Activated naive CD8-positive, alpha-beta T cell treated with anti-CD3 and anti-CD28 coated beads, Interleukin-2, amount 50 U/mL, for 24 hours (primary cell): ENCODE measurements around the gene MAP2K5.
A peak's percentile ranks its signal among the peaks of the same experiment; 100 is the strongest.

Experiments used
- ATAC-seq: fragments of 150-1000 bp; cut with Tn5 transposase; one replicate; pipeline ENCODE4 v1.10.0; 2021
- DNase-seq: peaks from one replicate; pipeline ENCODE4 v3.0.0; 2021
- H3K27ac Mint-ChIP-seq: one replicate; pipeline ENCODE4 v1.8.0; 2021; ENCODE audit warnings: mild to moderate bottlenecking, mixed read lengths
- H3K27me3 Mint-ChIP-seq: one replicate; pipeline ENCODE4 v1.8.0; 2021; ENCODE audit warnings: mixed read lengths
- H3K36me3 Mint-ChIP-seq: one replicate; pipeline ENCODE4 v1.8.0; 2021; ENCODE audit warnings: low read depth, mixed read lengths
- H3K4me1 Mint-ChIP-seq: one replicate; pipeline ENCODE4 v1.8.0; 2021; ENCODE audit warnings: mixed read lengths
- H3K4me3 Mint-ChIP-seq: one replicate; pipeline ENCODE4 v1.8.0; 2021; ENCODE audit warnings: mild to moderate bottlenecking, moderate library complexity, mixed read lengths
- H3K9me3 Mint-ChIP-seq: one replicate; pipeline ENCODE4 v1.8.0; 2021; ENCODE audit warnings: mixed read lengths

MAP2K5 gene

GRCh38 chr15:67544475-67544874, 2.0 kb downstream of the MAP2K5 start:
- Mint-ChIP-seq H3K36me3 (peaks cover 3% of the 10 kb centered on the region), H3K4me1 (peaks cover 50% of the 10 kb centered on the region), H3K27me3 (no peaks in the 10 kb centered on the region), H3K27ac (no peak overlapping the region), H3K9me3 (no peaks in the 10 kb centered on the region), H3K4me3 (peak overlapping the region; percentile 96)
- ATAC-seq = no peak
- DNase-seq = no peak

GRCh38 chr15:67545864-67546263, 3.4 kb downstream of the MAP2K5 start:
- H3K4me3 Mint-ChIP-seq = no peak overlapping the region
- no peak overlapping the region for H3K27ac Mint-ChIP-seq
- peaks cover 38% of the 10 kb centered on the region for H3K4me1 Mint-ChIP-seq

GRCh38 chr15:67547064-67547463, 4.6 kb downstream of the MAP2K5 start:
- H3K27me3 Mint-ChIP-seq = no peaks in the 10 kb centered on the region
- no peak for DNase-seq
- H3K4me3 Mint-ChIP-seq = no peak overlapping the region
- no peak overlapping the region for H3K27ac Mint-ChIP-seq
- ATAC-seq = no peak
- H3K36me3 Mint-ChIP-seq = peaks cover 9% of the 10 kb centered on the region
- H3K4me1 Mint-ChIP-seq = peaks cover 32% of the 10 kb centered on the region
- no peaks in the 10 kb centered on the region for H3K9me3 Mint-ChIP-seq

More at GRCh38 chr15:67545864-67546263, 3.4 kb downstream of the MAP2K5 start:
- ATAC-seq = no peak
- peaks cover 9% of the 10 kb centered on the region for H3K36me3 Mint-ChIP-seq
- DNase-seq = no peak
- no peaks in the 10 kb centered on the region for H3K9me3 Mint-ChIP-seq
- no peaks in the 10 kb centered on the region for H3K27me3 Mint-ChIP-seq

- no peaks in the 10 kb centered on the region for H3K27me3 Mint-ChIP-seq
- DNase-seq (no peak), ATAC-seq (no peak)
- no peak overlapping the region for H3K4me3 Mint-ChIP-seq
- peaks cover 32% of the 10 kb centered on the region for H3K4me1 Mint-ChIP-seq
- peaks cover 9% of the 10 kb centered on the region for H3K36me3 Mint-ChIP-seq
- H3K27ac Mint-ChIP-seq = no peak overlapping the region
- no peaks in the 10 kb centered on the region for H3K9me3 Mint-ChIP-seq
These were observed 5.3 kb downstream of the MAP2K5 start for GRCh38 chr15:67547836-67548235.

- no peaks in the 10 kb centered on the region for H3K9me3 Mint-ChIP-seq
- peaks cover 11% of the 10 kb centered on the region for H3K36me3 Mint-ChIP-seq
- no peak for DNase-seq
- no peak overlapping the region for H3K27ac Mint-ChIP-seq
- H3K4me3 Mint-ChIP-seq = no peak overlapping the region
- no peaks in the 10 kb centered on the region for H3K27me3 Mint-ChIP-seq
- no peak for ATAC-seq
- H3K4me1 Mint-ChIP-seq = peaks cover 30% of the 10 kb centered on the region
These were observed 5.8 kb downstream of the MAP2K5 start for GRCh38 chr15:67548236-67548852.

- no peak overlapping the region for H3K4me3 Mint-ChIP-seq
- no peak overlapping the region for H3K27ac Mint-ChIP-seq
- peaks cover 11% of the 10 kb centered on the region for H3K36me3 Mint-ChIP-seq
- peaks cover 23% of the 10 kb centered on the region for H3K4me1 Mint-ChIP-seq
- ATAC-seq (no peak), DNase-seq (no peak)
- no peaks in the 10 kb centered on the region for H3K27me3 Mint-ChIP-seq
- H3K9me3 Mint-ChIP-seq = no peaks in the 10 kb centered on the region
These were observed 6.6 kb downstream of the MAP2K5 start for GRCh38 chr15:67548862-67549651.

- H3K4me3 Mint-ChIP-seq = no peak overlapping the region
- H3K36me3 Mint-ChIP-seq = peaks cover 16% of the 10 kb centered on the region
- no peak overlapping the region for H3K27ac Mint-ChIP-seq
- H3K9me3 Mint-ChIP-seq = no peaks in the 10 kb centered on the region
- no peak for ATAC-seq
- no peaks in the 10 kb centered on the region for H3K27me3 Mint-ChIP-seq
- H3K4me1 Mint-ChIP-seq = peaks cover 17% of the 10 kb centered on the region
- no peak for DNase-seq
These were observed 7.2 kb downstream of the MAP2K5 start for GRCh38 chr15:67549736-67550135.

- no peaks in the 10 kb centered on the region for H3K27me3 Mint-ChIP-seq
- DNase-seq (no peak), ATAC-seq (no peak)
- peaks cover 19% of the 10 kb centered on the region for H3K36me3 Mint-ChIP-seq
- H3K9me3 Mint-ChIP-seq = no peaks in the 10 kb centered on the region
- no peak overlapping the region for H3K4me3 Mint-ChIP-seq
- no peak overlapping the region for H3K27ac Mint-ChIP-seq
- H3K4me1 Mint-ChIP-seq = peaks cover 17% of the 10 kb centered on the region
These were observed 8.0 kb downstream of the MAP2K5 start for GRCh38 chr15:67550522-67550921.

- ATAC-seq = no peak
- Mint-ChIP-seq H3K4me3 (no peak overlapping the region), H3K4me1 (peaks cover 17% of the 10 kb centered on the region), H3K27me3 (no peaks in the 10 kb centered on the region), H3K36me3 (peaks cover 22% of the 10 kb centered on the region), H3K27ac (no peak overlapping the region), H3K9me3 (no peaks in the 10 kb centered on the region)
- DNase-seq = no peak
These were observed 8.8 kb downstream of the MAP2K5 start for GRCh38 chr15:67551207-67551743.

- Mint-ChIP-seq H3K27ac (no peak overlapping the region), H3K4me3 (no peak overlapping the region), H3K9me3 (no peaks in the 10 kb centered on the region), H3K36me3 (peaks cover 40% of the 10 kb centered on the region), H3K4me1 (peaks cover 5% of the 10 kb centered on the region), H3K27me3 (no peaks in the 10 kb centered on the region)
- no peak for DNase-seq
- no peak for ATAC-seq
These were observed 12.1 kb downstream of the MAP2K5 start for GRCh38 chr15:67554580-67554979.

- H3K36me3 Mint-ChIP-seq = peaks cover 35% of the 10 kb centered on the region
- no peaks in the 10 kb centered on the region for H3K9me3 Mint-ChIP-seq
- H3K4me1 Mint-ChIP-seq = peaks cover 5% of the 10 kb centered on the region
- H3K4me3 Mint-ChIP-seq = no peak overlapping the region
- H3K27me3 Mint-ChIP-seq = no peaks in the 10 kb centered on the region
- DNase-seq (no peak), ATAC-seq (no peak)
- H3K27ac Mint-ChIP-seq = no peak overlapping the region
These were observed 14.6 kb downstream of the MAP2K5 start for GRCh38 chr15:67556976-67557570.

GRCh38 chr15:67558502-67558901, 16.0 kb downstream of the MAP2K5 start:
- H3K27ac Mint-ChIP-seq = no peak overlapping the region
- H3K4me1 Mint-ChIP-seq = peaks cover 5% of the 10 kb centered on the region
- no peak for DNase-seq
- no peaks in the 10 kb centered on the region for H3K9me3 Mint-ChIP-seq
- no peak overlapping the region for H3K4me3 Mint-ChIP-seq
- ATAC-seq = no peak
- peaks cover 33% of the 10 kb centered on the region for H3K36me3 Mint-ChIP-seq
- no peaks in the 10 kb centered on the region for H3K27me3 Mint-ChIP-seq

- peaks cover 39% of the 10 kb centered on the region for H3K36me3 Mint-ChIP-seq
- no peaks in the 10 kb centered on the region for H3K27me3 Mint-ChIP-seq
- peaks cover 10% of the 10 kb centered on the region for H3K4me1 Mint-ChIP-seq
- H3K27ac Mint-ChIP-seq = no peak overlapping the region
- DNase-seq = no peak
- no peak overlapping the region for H3K4me3 Mint-ChIP-seq
- ATAC-seq = no peak
- no peaks in the 10 kb centered on the region for H3K9me3 Mint-ChIP-seq
These were observed 16.7 kb downstream of the MAP2K5 start for GRCh38 chr15:67559158-67559557.

- Mint-ChIP-seq H3K4me1 (peaks cover 14% of the 10 kb centered on the region), H3K27ac (no peak overlapping the region), H3K9me3 (no peaks in the 10 kb centered on the region), H3K36me3 (peaks cover 38% of the 10 kb centered on the region), H3K4me3 (no peak overlapping the region), H3K27me3 (no peaks in the 10 kb centered on the region)
- ATAC-seq (no peak), DNase-seq (no peak)
These were observed 17.1 kb downstream of the MAP2K5 start for GRCh38 chr15:67559576-67559975.

GRCh38 chr15:67560320-67560719, 17.8 kb downstream of the MAP2K5 start:
- ATAC-seq (no peak), DNase-seq (no peak)
- H3K4me3 Mint-ChIP-seq = no peak overlapping the region
- peaks cover 15% of the 10 kb centered on the region for H3K4me1 Mint-ChIP-seq
- H3K9me3 Mint-ChIP-seq = no peaks in the 10 kb centered on the region
- peaks cover 33% of the 10 kb centered on the region for H3K36me3 Mint-ChIP-seq
- no peak overlapping the region for H3K27ac Mint-ChIP-seq
- no peaks in the 10 kb centered on the region for H3K27me3 Mint-ChIP-seq
